Ascending aorta (tissue), 2 donors: ENCODE measurements around the gene ACTL8. TPM values are rescaled to one million over a fixed set of nuclear protein-coding genes. Genes with fewer than 3 reads are reported as not detected.

Experiments used
- DNase-seq, 2 donors: peaks; one replicate each; pipeline ENCODE4 v3.0.0-alpha.2; 2019; ENCODE audit warnings: low spot score in 2 of 2
- H3K27ac ChIP-seq, 2 donors: fragments of 200-600 bp; sonication (generic); one replicate each; pipeline ENCODE4 v1.5.1; 2016 to 2017; ENCODE audit warnings: mild to moderate bottlenecking in 1 of 2
- H3K27me3 ChIP-seq: fragments of 200-600 bp; sonication (generic); one replicate; pipeline ENCODE4 v1.5.1; 2017
- H3K36me3 ChIP-seq, 2 donors: fragments of 200-600 bp; sonication (generic); one replicate each; pipeline ENCODE4 v1.5.1; 2016
- H3K4me1 ChIP-seq, 2 donors: fragments of 200-600 bp; sonication (generic); one replicate each; pipeline ENCODE4 v1.5.1; 2016 to 2017; ENCODE audit warnings: mild to moderate bottlenecking in 1 of 2
- H3K4me3 ChIP-seq, 2 donors: fragments of 200-600 bp; sonication (generic); one replicate each; pipeline ENCODE4 v1.5.1; 2016 to 2017; ENCODE audit warnings: mild to moderate bottlenecking in 1 of 2
- H3K9me3 ChIP-seq, 2 donors: fragments of 200-600 bp; sonication (generic); one replicate each; pipeline ENCODE4 v1.5.1; 2016
- CTCF ChIP-seq, 3 experiments: fragments of 200-600 bp in 2 of 3; fragments of 450-650 bp in 1 of 3; sonication (generic) in 2 of 3; IDR thresholded peaks; one replicate each; pipeline ENCODE4 v1.5.1; 2016 to 2019; ENCODE audit warnings: antibody characterized with exemption in 3 of 3, mild to moderate bottlenecking in 1 of 3, moderate library complexity in 1 of 3
- intact Hi-C: fragments of 100-400 bp; cut with DNase I; formaldehyde crosslinking; loops from one replicate; pipeline ENCODE4 v1.15.1; 2023
- total RNA-seq: library from RNA; depleted of rRNA; stranded (reverse); fragments of >200 nt; gene quantifications from one replicate; pipeline ENCODE4 v1.1.0, GENCODE V29; 2016

The ACTL8 gene
- total RNA-seq, 1 donor from 2014 or later = not detected

- no peak for DNase-seq
- no peaks in the 10 kb centered on the region for H3K4me1 ChIP-seq
- no peak overlapping the region for H3K4me3 ChIP-seq
- H3K27ac ChIP-seq = no peak overlapping the region
- no peak for TF ChIP-seq CTCF (IDR thresholded peaks at IDR 0.05)
- intact Hi-C loops = no loop called here
- no peaks in the 10 kb centered on the region for H3K36me3 ChIP-seq
- H3K27me3 ChIP-seq = no peaks in the 10 kb centered on the region
- no peaks in the 10 kb centered on the region for H3K9me3 ChIP-seq
Observed at GRCh38 chr1:17777330-17777729, 22.2 kb downstream of the ACTL8 start.

GRCh38 chr1:17777818-17778217, 22.7 kb downstream of the ACTL8 start:
- Histone ChIP-seq H3K27ac (no peak overlapping the region), H3K4me3 (no peak overlapping the region), H3K36me3 (no peaks in the 10 kb centered on the region), H3K4me1 (no peaks in the 10 kb centered on the region), H3K9me3 (no peaks in the 10 kb centered on the region), H3K27me3 (no peaks in the 10 kb centered on the region)
- DNase-seq = no peak
- TF ChIP-seq CTCF (IDR thresholded peaks at IDR 0.05) = no peak
- intact Hi-C loops = no loop called here

GRCh38 chr1:17780916-17781315, 25.8 kb downstream of the ACTL8 start:
- H3K9me3 ChIP-seq = no peaks in the 10 kb centered on the region
- no peak overlapping the region for H3K4me3 ChIP-seq
- H3K27me3 ChIP-seq = no peaks in the 10 kb centered on the region
- no peaks in the 10 kb centered on the region for H3K4me1 ChIP-seq
- intact Hi-C loops = no loop called here
- no peak for DNase-seq
- no peak for TF ChIP-seq CTCF (IDR thresholded peaks at IDR 0.05)
- H3K27ac ChIP-seq = no peak overlapping the region
- H3K36me3 ChIP-seq = no peaks in the 10 kb centered on the region

GRCh38 chr1:17789926-17790325, 34.8 kb downstream of the ACTL8 start:
- Histone ChIP-seq H3K9me3 (no peaks in the 10 kb centered on the region), H3K4me1 (no peaks in the 10 kb centered on the region), H3K4me3 (no peak overlapping the region), H3K27me3 (no peaks in the 10 kb centered on the region), H3K27ac (no peak overlapping the region), H3K36me3 (no peaks in the 10 kb centered on the region)
- intact Hi-C loops = no loop called here
- DNase-seq = peak in 1 of 2 donors; percentile 39
- no peak for TF ChIP-seq CTCF (IDR thresholded peaks at IDR 0.05)

- Histone ChIP-seq H3K4me1 (no peaks in the 10 kb centered on the region), H3K9me3 (no peaks in the 10 kb centered on the region), H3K4me3 (no peak overlapping the region), H3K27me3 (no peaks in the 10 kb centered on the region), H3K27ac (no peak overlapping the region), H3K36me3 (no peaks in the 10 kb centered on the region)
- TF ChIP-seq CTCF (IDR thresholded peaks at IDR 0.05) = no peak
- intact Hi-C loops = no loop called here
- DNase-seq = peak in 1 of 2 donors; percentile 46
Observed at GRCh38 chr1:17790383-17791054, 35.4 kb downstream of the ACTL8 start.

GRCh38 chr1:17791055-17791390, 35.9 kb downstream of the ACTL8 start:
- no peaks in the 10 kb centered on the region for H3K4me1 ChIP-seq
- intact Hi-C loops = no loop called here
- no peak overlapping the region for H3K27ac ChIP-seq
- H3K36me3 ChIP-seq = no peaks in the 10 kb centered on the region
- no peaks in the 10 kb centered on the region for H3K27me3 ChIP-seq
- DNase-seq = peak in 1 of 2 donors; percentile 27
- H3K9me3 ChIP-seq = no peaks in the 10 kb centered on the region
- no peak overlapping the region for H3K4me3 ChIP-seq
- TF ChIP-seq CTCF (IDR thresholded peaks at IDR 0.05) = no peak
